Ishikawa (cell line): ENCODE results near the gene L3MBTL1.

Experiments
- FOXM1 ChIP-seq: IDR thresholded peaks from 2 replicates; pipeline ENCODE4 v1.6.1; 2012; ENCODE audit warnings: low read depth, borderline replicate concordance
- NFIC ChIP-seq: IDR thresholded peaks from 2 replicates; pipeline ENCODE4 v1.6.1; 2012
- RAD21 ChIP-seq: IDR thresholded peaks from 2 replicates; pipeline ENCODE4 v1.6.1; 2012; ENCODE audit warnings: low read depth
- REST ChIP-seq: IDR thresholded peaks from 2 replicates; pipeline ENCODE4 v1.6.1; 2012; ENCODE audit warnings: low read depth, mild to moderate bottlenecking
- USF1 ChIP-seq: IDR thresholded peaks from 2 replicates; pipeline ENCODE4 v1.6.1; 2012

- TF ChIP-seq RAD21 (no peak), NFIC (no peak), FOXM1 (no peak), USF1 (no peak), REST (no peak)
Measured at GRCh38 chr20:43531091-43531443, 23.6 kb downstream of the L3MBTL1 start.
